Trophoblast cell (in vitro differentiated cells and primary cell): Measurements from ENCODE around the gene LYRM2.

Experiments used
- DNase-seq, 2 donors: peaks; one replicate each; pipeline ENCODE4 v3.0.0-alpha.2; 2016
- H2AFZ ChIP-seq: 2 replicates; pipeline ENCODE4 v1.6.1; 2013; ENCODE audit warnings: low read length, moderate library complexity, mild to moderate bottlenecking; ENCODE audit not compliant: insufficient read depth, poor library complexity
- H2AK5ac ChIP-seq: 2 replicates; pipeline ENCODE4 v1.6.1; 2013; ENCODE audit warnings: mild to moderate bottlenecking, low read length
- H2BK120ac ChIP-seq: 2 replicates; pipeline ENCODE4 v1.6.1; 2013; ENCODE audit warnings: low read length, mild to moderate bottlenecking, moderate library complexity; ENCODE audit not compliant: insufficient read depth, poor library complexity
- H2BK12ac ChIP-seq: 2 replicates; pipeline ENCODE4 v1.6.1; 2013; ENCODE audit warnings: mild to moderate bottlenecking, low read length, moderate library complexity
- H2BK5ac ChIP-seq: 2 replicates; pipeline ENCODE4 v1.6.1; 2013; ENCODE audit warnings: low read length, low read depth, moderate library complexity, mild to moderate bottlenecking; ENCODE audit not compliant: poor library complexity
- H3K14ac ChIP-seq: 2 replicates; pipeline ENCODE4 v1.6.1; 2013; ENCODE audit warnings: mild to moderate bottlenecking, low read length
- H3K18ac ChIP-seq: 2 replicates; pipeline ENCODE4 v1.6.1; 2013; ENCODE audit warnings: mild to moderate bottlenecking, low read length
- H3K23ac ChIP-seq: 2 replicates; pipeline ENCODE4 v1.6.1; 2013; ENCODE audit warnings: low read length
- H3K27ac ChIP-seq: 2 replicates; pipeline ENCODE4 v1.5.1; 2013; ENCODE audit warnings: low read depth, mild to moderate bottlenecking, inconsistent platforms, low read length, moderate library complexity
- H3K27me3 ChIP-seq: 2 replicates; pipeline ENCODE4 v1.6.1; 2013; ENCODE audit warnings: inconsistent platforms, mild to moderate bottlenecking, low read length, moderate library complexity; ENCODE audit not compliant: insufficient read depth
- H3K36me3 ChIP-seq, 2 experiments: 1 replicate in 1 of 2; 2 replicates in 1 of 2; pipeline ENCODE4 v1.6.1; 2013; ENCODE audit warnings: low read length in 2 of 2, mild to moderate bottlenecking in 2 of 2, moderate library complexity in 1 of 2; ENCODE audit not compliant: insufficient read depth in 2 of 2, control insufficient read depth in 1 of 2
- H3K4ac ChIP-seq: 2 replicates; pipeline ENCODE4 v1.6.1; 2013; ENCODE audit warnings: low read depth, mild to moderate bottlenecking, low read length, moderate library complexity
- H3K4me1 ChIP-seq, 2 experiments: 1 replicate in 1 of 2; 2 replicates in 1 of 2; pipeline ENCODE4 v1.6.1; 2013; ENCODE audit warnings: low read length in 2 of 2, mild to moderate bottlenecking in 2 of 2, moderate library complexity in 1 of 2; ENCODE audit not compliant: insufficient read depth in 2 of 2, control insufficient read depth in 1 of 2
- H3K4me2 ChIP-seq: 2 replicates; pipeline ENCODE4 v1.6.1; 2013; ENCODE audit warnings: inconsistent platforms, mild to moderate bottlenecking, low read length, moderate library complexity
- H3K4me3 ChIP-seq: 2 replicates; pipeline ENCODE4 v1.5.1; 2013; ENCODE audit warnings: mild to moderate bottlenecking, low read depth, low read length, inconsistent platforms
- H3K79me1 ChIP-seq: one replicate; pipeline ENCODE4 v1.6.1; 2013; ENCODE audit warnings: low read length
- H3K79me2 ChIP-seq: 2 replicates; pipeline ENCODE4 v1.6.1; 2013; ENCODE audit warnings: low read length, mild to moderate bottlenecking; ENCODE audit not compliant: control insufficient read depth, insufficient read depth, poor library complexity
- H3K9ac ChIP-seq: 2 replicates; pipeline ENCODE4 v1.6.1; 2013; ENCODE audit warnings: mild to moderate bottlenecking, low read length
- H3K9me3 ChIP-seq: 2 replicates; pipeline ENCODE4 v1.6.1; 2013; ENCODE audit warnings: low read depth, mild to moderate bottlenecking, control low read depth, inconsistent platforms, low read length; ENCODE audit not compliant: insufficient read depth
- H4K12ac ChIP-seq: 2 replicates; pipeline ENCODE4 v1.6.1; 2013; ENCODE audit warnings: low read depth, mild to moderate bottlenecking, low read length, moderate library complexity
- H4K8ac ChIP-seq: 2 replicates; pipeline ENCODE4 v1.6.1; 2013; ENCODE audit warnings: low read depth, mild to moderate bottlenecking, low read length, moderate library complexity
- H4K91ac ChIP-seq: one replicate; pipeline ENCODE4 v1.6.1; 2013; ENCODE audit warnings: low read depth, mild to moderate bottlenecking, low read length, moderate library complexity
- WGBS: extraction: QIAGEN DNeasy Blood & Tissue Kit; methylation state at CpG from one replicate; pipeline ENCODE4 v1.1.7; 2013; ENCODE audit warnings: missing lambda C conversion rate; ENCODE audit not compliant: insufficient read length, insufficient coverage; ENCODE audit errors: extremely low coverage; 5-methylcytosine and 5-hydroxymethylcytosine counted together

The LYRM2 gene

DNA sequence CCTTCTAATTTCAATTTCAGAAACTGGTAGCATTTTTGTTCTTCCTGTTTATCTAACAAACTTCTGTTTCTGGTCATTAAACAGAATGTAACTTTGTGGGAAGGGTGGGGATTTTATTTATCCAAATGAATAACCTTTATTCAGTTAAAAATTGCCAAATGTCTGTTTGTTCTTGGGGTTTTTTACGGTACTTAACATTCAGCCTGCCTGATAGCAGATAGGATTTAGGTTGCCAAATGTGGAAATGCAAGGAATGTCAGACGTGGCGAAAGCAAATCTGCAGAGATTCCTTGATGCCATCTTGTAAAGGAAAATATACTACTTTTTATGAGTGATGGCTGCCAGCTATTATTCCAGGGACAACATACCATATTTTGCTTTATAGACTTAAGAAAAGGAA, 95.7 kb downstream of the LYRM2 start:
- Histone ChIP-seq H3K27me3 (no peaks in the 10 kb centered on the region), H4K91ac (no peak overlapping the region), H3K9ac (no peak overlapping the region), H2BK120ac (no peak overlapping the region), H3K79me1 (no peaks in the 10 kb centered on the region), H3K4me2 (no peak overlapping the region), H3K79me2 (no peaks in the 10 kb centered on the region), H2AFZ (no peak overlapping the region), H3K36me3 (no peaks in the 10 kb centered on the region), H3K4ac (no peak overlapping the region), H2BK12ac (no peak overlapping the region), H4K8ac (no peak overlapping the region), H2AK5ac (no peak overlapping the region), H3K4me1 (no peaks in the 10 kb centered on the region), H3K4me3 (no peak overlapping the region), H3K27ac (no peak overlapping the region), H3K23ac (no peak overlapping the region), H3K14ac (no peak overlapping the region), H2BK5ac (no peak overlapping the region), H3K18ac (no peak overlapping the region), H4K12ac (no peak overlapping the region), H3K9me3 (no peaks in the 10 kb centered on the region)
- no CpG with 5 or more reads among the region's 3 CpGs for WGBS
- DNase-seq = peak in 1 of 2 donors; percentile 29

DNA sequence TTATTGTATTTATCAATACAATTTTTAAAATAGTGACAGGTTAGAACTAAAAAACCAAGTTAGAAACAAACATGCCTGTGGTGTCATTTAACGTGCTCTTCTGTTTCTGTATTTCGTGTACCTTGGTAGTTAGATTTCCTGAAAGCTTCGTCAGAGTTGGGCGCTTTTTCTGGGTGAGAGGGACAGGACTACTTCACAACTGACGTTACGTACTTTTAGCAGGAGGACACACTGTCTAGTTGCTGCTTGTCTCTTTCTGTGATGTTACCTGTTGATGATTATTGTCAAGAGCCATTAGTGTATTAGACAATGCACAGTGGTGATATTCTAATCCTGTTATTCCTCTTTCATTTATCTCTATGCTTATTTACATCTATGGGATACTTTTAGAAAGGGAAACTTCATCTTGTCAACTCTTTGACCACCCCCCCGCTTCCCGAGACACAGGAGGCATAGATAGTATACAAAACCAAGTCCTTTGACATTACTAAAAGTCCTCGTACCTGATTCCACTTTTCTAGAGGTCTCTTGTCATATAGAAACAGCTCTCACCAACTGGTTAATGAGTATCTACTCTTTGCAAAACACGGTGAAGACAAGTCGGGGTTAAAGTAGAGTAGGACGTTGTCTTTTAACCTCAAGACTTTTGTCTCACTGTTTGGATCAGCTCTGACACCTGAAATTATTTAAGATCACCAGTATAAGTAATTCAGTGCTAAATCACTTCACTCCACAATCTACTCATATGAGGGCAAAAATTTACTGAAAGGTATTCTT, 96.3 kb downstream of the LYRM2 start:
- no peak for DNase-seq
- no peaks in the 10 kb centered on the region for H3K79me2 ChIP-seq
- no peak overlapping the region for H3K4me2 ChIP-seq
- no peaks in the 10 kb centered on the region for H3K4me1 ChIP-seq
- no peak overlapping the region for H2BK12ac ChIP-seq
- no peak overlapping the region for H3K23ac ChIP-seq
- no peaks in the 10 kb centered on the region for H3K9me3 ChIP-seq
- H2AK5ac ChIP-seq = no peak overlapping the region
- no peak overlapping the region for H3K14ac ChIP-seq
- no peaks in the 10 kb centered on the region for H3K36me3 ChIP-seq
- no peaks in the 10 kb centered on the region for H3K27me3 ChIP-seq
- no peak overlapping the region for H4K91ac ChIP-seq
- no peak overlapping the region for H2BK120ac ChIP-seq
- no peak overlapping the region for H4K12ac ChIP-seq
- no peak overlapping the region for H3K18ac ChIP-seq
- no peak overlapping the region for H3K4ac ChIP-seq
- H2AFZ ChIP-seq = no peak overlapping the region
- no peak overlapping the region for H2BK5ac ChIP-seq
- H3K79me1 ChIP-seq = no peaks in the 10 kb centered on the region
- no CpG with 5 or more reads among the region's 12 CpGs for WGBS
- H3K27ac ChIP-seq = no peak overlapping the region
- H4K8ac ChIP-seq = no peak overlapping the region
- no peak overlapping the region for H3K4me3 ChIP-seq
- H3K9ac ChIP-seq = no peak overlapping the region

DNA sequence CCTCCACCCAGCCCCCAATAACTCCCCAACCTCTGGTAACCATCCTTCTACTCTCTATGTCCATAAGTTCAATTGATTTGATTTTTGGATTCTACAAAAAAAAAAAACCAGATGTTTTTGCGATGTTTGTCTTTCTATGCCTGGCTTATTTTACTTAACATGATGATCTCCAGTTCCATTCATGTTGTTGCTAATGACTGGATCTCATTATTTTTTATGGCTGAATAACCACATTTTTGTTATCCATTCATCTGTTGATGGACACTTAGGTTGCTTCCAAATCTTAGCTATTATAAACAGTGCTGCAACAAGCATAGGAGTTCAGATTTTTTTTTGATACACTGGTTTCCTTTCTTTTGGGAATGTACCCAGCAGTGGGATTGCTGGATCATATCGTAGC, 98.8 kb downstream of the LYRM2 start:
- no peak for DNase-seq
- Histone ChIP-seq H2BK12ac (no peak overlapping the region), H3K18ac (no peak overlapping the region), H3K79me1 (no peaks in the 10 kb centered on the region), H2AK5ac (no peak overlapping the region), H3K36me3 (no peaks in the 10 kb centered on the region), H2BK5ac (no peak overlapping the region), H3K4me3 (no peak overlapping the region), H3K4me2 (no peak overlapping the region), H3K4me1 (no peaks in the 10 kb centered on the region), H3K79me2 (no peaks in the 10 kb centered on the region), H3K4ac (no peak overlapping the region), H3K27ac (no peak overlapping the region), H4K12ac (no peak overlapping the region), H2AFZ (no peak overlapping the region), H2BK120ac (no peak overlapping the region), H3K9ac (no peak overlapping the region), H3K14ac (no peak overlapping the region), H3K27me3 (no peaks in the 10 kb centered on the region), H4K91ac (no peak overlapping the region), H4K8ac (no peak overlapping the region), H3K23ac (no peak overlapping the region), H3K9me3 (no peaks in the 10 kb centered on the region)
- WGBS = no CpG with 5 or more reads among the region's 2 CpGs

DNA sequence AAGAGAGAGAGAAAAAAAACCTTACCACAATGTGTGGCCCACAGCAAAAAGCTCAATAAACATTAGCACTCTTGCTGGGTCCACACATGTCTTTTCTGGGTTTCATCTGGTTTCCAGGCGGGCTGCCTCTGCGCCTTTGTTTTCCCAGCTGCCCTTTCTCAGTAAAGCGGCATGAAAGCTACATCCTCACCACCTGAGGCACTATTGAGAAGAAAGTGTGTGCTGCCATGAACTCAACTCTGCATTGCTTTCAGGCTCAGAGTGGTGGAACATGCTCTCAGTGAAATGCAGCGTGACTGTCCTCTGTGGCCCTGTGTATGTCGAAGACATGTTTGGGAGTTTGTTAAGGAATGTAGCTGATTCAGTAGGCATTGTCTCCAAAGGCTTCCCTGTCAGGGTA, 102.3 kb downstream of the LYRM2 start:
- H3K23ac ChIP-seq = no peak overlapping the region
- H2AK5ac ChIP-seq = no peak overlapping the region
- H3K79me2 ChIP-seq = no peaks in the 10 kb centered on the region
- no peak overlapping the region for H3K14ac ChIP-seq
- H2BK12ac ChIP-seq = no peak overlapping the region
- no peak overlapping the region for H3K9ac ChIP-seq
- H2BK5ac ChIP-seq = no peak overlapping the region
- H3K18ac ChIP-seq = no peak overlapping the region
- no peak overlapping the region for H3K27ac ChIP-seq
- no peak overlapping the region for H3K4ac ChIP-seq
- no peaks in the 10 kb centered on the region for H3K27me3 ChIP-seq
- WGBS = no CpG with 5 or more reads among the region's 5 CpGs
- H2BK120ac ChIP-seq = no peak overlapping the region
- no peaks in the 10 kb centered on the region for H3K79me1 ChIP-seq
- no peak overlapping the region for H4K91ac ChIP-seq
- no peaks in the 10 kb centered on the region for H3K36me3 ChIP-seq
- H3K9me3 ChIP-seq = no peaks in the 10 kb centered on the region
- H3K4me1 ChIP-seq = no peaks in the 10 kb centered on the region
- H3K4me3 ChIP-seq = no peak overlapping the region
- H4K12ac ChIP-seq = no peak overlapping the region
- H2AFZ ChIP-seq = no peak overlapping the region
- DNase-seq = peak in 1 of 2 donors; percentile 36
- no peak overlapping the region for H3K4me2 ChIP-seq
- no peak overlapping the region for H4K8ac ChIP-seq
